Measurements from ENCODE around the gene PSMB4.
A peak's percentile ranks its signal among the peaks of the same experiment; 100 is the strongest.
"Not testable (repeated sequence)": the region's sequence is repeated elsewhere in the genome, so short reads cannot be mapped to it uniquely, and the experiment has no call there.

Gene PSMB4

DNA sequence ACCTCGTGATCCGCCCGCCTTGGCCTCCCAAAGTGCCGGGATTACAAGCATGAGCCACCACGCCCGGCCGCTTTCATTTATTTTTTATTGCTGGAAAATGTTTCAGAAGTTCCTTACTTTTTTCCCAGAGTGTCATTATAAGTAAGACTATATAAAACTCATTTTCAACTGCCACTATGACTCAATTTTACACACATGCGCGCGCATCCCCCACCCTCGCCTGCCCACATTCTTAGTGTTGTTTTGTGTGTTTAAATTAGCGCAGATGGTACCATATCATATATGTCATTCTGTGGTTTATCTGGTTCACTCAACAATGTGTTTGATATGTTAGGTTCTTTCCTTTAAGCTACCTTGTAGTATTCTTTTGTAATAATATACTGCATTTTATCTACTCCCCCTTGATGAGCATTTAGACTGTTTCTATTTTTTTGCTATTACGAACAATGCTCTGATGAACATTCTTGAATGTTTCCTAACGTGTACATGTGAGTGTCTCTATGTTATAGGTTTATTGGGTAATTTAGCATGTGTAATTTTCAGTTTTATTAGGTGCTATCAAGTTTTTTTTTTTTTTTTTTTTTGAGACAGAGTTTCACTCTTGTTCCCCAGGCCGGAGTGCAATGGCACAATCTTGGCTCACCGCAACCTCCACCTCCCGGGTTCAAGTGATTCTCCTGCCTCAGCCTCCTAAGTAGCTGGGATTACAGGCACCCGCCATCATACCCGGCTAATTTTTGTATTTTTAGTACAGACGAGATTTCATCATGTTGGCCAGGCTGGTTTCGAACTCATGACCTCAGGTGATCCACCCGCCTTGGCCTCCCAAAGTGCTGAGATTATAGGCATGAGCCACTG is 8.9 kb upstream of the PSMB4 start:
- not testable (repeated sequence) for DNase-seq (ENCODE audit: low spot score)

DNA sequence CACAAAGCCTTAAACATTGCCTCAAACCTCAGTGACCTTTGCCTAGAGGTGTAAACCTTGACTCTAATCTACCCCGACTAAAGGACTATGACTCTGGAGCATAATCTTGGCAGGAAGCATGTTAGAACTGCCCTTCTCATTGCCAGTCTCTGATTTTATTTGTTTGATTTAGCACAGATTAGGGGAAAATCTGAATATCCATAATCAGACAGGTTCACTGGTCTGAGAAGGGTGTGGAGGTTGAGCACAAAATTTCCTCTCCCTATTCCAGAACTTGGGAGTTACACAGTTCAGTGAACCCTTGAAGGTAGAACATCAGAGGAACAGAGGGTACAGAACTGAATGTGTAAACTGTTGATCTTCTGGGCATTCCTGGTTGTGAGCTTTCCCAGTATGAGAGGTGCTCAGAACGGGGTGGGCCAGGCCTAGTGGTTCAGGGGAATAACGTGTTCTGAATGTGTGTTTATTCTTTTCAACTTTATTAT is 8.3 kb upstream of the PSMB4 start:
- DNase-seq (ENCODE audit: low spot score): no peak

DNA sequence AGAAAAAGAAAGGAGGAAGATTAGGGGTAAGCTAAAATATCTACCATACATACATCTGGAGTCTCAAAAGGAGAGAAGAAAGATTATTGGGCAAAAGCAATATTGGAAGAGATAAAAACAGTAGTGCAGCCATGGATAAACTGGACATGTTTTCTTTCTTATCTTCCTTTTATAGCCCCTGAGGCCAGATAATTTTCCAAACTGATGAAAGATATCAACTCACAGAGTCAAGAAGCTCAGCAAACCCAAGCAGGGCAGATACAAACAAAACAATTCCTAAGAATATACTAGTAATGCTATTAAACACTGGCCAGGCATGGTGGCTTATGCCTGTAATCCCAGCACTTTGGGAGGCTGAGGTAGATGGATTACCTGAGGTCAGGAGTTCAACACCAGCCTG is 5.8 kb upstream of the PSMB4 start:
- no peak for DNase-seq (ENCODE audit: low spot score)

DNA sequence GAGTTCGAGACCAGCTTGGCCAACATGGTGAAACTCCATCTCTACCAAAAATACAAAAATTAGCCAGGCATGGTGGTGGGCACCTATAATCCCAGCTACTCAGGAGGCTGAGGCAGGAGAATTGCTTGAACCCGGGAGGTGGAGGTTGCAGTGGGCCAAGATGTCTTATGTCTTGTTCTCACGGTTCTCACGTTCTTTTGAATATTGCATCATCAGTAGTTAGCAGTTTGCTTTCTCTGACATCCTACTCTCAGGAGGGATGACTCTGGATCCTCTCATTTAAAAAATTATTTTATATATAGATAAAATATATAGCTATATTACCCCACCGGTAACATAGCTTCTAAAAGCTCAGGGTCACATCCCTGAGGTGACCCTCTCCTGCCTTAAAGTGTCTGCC is 3.1 kb upstream of the PSMB4 start:
- not testable (repeated sequence) for DNase-seq (ENCODE audit: low spot score)

DNA sequence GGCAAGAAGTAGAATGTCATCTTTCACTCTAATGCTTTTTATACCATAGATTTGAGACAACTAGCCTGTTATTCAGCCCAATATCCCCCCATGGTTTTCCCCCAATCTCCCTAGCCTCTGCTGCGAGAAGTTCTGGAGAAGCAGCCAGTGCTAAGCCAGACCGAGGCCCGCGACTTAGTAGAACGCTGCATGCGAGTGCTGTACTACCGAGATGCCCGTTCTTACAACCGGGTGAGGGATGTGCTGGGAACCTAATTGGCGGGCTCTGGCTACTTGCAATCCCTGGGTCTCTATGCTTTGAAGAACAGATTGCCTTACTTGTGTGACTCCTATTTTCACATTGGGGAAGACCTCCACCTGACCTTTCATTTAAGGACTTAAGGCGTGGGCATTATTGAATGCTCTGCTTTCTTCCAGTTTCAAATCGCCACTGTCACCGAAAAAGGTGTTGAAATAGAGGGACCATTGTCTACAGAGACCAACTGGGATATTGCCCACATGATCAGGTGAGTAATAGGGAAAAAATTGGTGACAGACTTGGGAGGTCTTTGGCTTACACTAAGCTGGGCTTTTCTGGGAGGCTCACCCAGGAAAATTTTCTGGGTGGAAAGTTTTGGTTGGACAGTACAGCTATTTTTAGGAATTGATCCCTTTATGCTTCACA is 1.9 kb downstream of the PSMB4 start:
- peak; percentile 26 for DNase-seq (ENCODE audit: low spot score)

DNA sequence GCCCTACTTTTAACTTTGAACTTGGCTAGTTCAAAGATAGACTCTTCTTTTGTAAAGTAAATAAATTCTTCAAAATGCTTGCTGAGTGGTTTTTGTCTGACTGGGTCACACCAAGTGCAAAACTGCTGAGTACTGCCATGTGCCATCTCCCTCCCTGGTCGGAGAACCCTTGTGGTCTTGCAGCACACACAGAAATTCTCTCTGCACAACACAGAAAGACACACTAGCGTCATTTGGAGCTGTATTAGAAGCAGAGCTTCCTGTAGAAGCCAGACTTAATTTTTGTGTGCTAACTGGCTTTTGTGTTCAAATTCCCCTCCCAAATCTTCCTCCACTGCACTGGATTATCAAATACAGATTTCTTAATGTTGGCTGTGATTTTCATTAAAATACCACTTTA is 2.5 kb downstream of the PSMB4 start:
- no peak for DNase-seq (ENCODE audit: low spot score)

DNA sequence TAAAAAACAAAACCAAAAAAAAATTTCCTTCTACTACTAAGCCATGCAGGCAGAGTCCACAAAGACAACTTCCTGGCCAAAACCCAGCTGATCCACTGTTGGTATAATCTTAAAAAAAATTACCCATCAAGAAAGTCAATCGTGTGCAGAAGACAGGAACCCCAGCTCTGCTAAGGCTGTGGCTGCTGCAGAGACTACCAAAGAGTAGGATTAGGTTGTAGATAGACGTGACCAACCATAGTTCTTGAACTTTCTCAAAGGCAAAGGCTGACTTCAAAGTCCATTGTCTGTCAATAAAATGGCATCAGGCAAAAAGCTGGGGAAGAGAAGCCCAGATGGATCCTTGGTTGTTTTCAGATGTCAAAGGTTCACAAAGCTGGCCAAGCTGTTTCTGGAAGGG is 3.4 kb downstream of the PSMB4 start:
- DNase-seq (ENCODE audit: low spot score): no peak

DNA sequence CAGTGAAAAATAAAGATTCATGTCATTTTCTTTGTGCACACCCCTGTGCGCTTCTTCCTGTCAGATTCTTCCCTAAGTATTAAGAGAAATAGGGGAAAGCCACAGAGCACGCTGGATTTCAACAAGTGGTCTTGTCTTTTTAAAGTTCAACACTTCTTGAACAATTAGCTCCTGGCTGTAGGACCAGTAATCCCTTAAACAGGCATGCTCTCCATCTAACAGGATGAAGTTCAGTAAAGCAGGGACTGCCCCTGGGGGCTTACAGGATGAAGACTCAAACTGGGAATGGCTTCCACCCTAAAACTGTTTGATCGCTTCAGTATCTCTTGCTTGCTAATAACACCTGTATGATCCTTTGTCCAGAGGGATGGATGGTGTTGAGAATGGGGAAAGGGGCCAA is 4.2 kb downstream of the PSMB4 start:
- DNase-seq (ENCODE audit: low spot score): no peak

DNA sequence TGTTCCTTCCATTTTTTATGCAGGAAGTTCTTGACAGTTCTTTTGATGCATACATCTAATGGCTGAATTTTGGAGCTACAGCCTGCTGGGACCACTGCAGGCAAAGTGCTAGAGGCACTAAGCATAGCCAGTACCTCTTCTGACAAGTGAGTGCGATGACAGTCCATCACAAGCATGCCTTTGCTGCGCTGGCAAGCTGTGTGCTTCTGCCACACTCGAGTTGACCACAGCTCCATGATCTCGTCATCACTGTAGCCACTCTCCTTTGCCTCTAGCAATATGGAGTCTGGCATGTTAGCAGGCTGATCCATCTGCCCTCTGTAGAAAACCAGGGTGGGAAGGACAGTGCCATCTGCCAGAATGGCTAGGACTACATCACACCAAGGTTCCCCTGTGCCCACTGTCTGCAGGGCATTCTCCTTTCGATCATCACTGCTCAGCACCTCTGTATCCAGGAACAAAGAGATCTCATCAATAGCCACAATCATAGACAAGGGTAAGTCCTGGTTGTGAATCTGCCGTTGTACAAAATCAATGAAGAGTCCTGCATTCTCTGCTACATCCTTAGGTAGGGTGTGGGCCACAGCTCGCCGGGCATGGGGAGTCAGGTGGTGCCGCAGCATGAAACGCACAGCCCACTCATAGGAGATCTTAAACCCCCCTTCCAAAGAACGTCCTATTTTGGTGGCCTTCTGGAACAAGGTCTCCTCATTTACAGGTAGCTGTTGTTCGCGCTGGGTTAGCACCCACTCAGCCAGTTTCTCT is 6.0 kb downstream of the PSMB4 start:
- no peak for DNase-seq (ENCODE audit: low spot score)

DNA sequence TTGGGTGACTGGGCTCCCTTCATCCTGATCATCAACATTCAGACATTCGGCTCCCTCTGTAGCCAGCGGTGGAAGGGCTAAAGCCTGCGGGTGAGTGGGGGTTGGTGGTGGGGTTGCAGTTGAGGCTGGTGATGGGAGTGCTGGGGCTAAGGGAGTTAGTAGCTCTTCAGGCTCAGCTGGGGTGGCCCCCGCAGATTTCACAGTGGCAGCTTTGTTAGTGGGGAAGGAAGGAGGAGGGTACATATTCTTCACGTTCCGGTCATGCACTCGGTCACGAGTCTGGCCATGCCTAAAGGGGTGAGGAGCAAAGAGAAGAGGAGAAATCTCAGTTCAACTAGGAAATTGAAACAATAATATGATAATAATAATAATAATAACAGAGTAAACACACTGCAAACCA is 6.8 kb downstream of the PSMB4 start:
- no peak for DNase-seq (ENCODE audit: low spot score)

DNA sequence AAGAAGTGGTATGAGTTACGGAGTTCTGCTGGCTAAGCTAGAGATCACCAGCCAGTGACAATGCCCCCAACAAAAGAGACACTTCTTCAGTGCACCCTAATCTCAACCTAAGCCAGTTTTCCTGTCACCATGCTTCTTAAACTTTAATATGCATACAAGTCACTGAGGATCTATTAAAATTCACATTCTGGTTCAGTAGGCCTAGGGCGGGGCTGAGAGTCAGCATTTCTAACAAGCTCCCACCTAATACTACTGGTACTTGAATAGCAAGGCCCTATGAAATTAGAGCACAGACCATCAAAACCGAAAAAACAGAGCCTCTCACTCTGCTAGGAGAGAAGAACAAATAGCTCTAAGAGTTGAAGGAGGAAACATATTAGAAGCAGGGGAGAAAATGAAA is 7.9 kb downstream of the PSMB4 start:
- DNase-seq (ENCODE audit: low spot score): no peak

DNA sequence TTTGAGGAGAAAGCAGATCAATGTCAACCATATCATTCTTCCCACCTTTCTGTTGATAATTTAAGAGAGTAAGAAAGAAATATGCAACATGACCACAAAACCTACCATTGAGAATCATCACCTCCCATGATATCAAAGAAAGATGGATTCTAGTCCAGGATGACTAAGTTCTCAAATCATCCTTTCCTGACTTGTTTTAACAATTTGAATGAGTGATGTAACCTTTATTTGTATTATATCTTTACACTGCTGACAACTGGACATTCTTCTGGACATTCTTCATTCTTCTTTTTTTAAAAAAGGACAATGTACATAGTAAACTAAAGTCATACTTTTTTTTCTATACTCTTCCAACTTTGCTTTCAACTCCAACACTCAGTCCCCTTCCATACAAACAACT is 9.5 kb downstream of the PSMB4 start:
- no peak for DNase-seq (ENCODE audit: low spot score)

DNA sequence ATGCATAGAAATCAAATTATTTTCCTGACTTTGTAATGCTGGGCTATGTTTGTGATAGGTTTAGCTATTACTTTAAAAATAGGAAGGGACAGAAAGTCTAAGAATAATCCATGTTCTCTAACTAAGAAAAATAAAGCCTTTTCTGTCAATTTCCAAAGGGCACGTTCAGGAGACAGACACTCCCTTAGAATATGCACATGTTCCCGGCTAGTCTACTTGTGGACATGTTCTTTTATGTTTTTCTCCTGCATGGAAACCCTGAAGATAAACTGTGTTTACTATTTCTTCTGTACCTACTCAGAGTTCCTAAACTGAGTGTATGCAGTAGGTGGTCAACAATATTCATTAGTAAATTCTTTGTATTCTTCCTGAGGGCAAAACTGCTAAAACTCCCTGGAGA is 12.5 kb downstream of the PSMB4 start:
- no peak for DNase-seq (ENCODE audit: low spot score)

DNA sequence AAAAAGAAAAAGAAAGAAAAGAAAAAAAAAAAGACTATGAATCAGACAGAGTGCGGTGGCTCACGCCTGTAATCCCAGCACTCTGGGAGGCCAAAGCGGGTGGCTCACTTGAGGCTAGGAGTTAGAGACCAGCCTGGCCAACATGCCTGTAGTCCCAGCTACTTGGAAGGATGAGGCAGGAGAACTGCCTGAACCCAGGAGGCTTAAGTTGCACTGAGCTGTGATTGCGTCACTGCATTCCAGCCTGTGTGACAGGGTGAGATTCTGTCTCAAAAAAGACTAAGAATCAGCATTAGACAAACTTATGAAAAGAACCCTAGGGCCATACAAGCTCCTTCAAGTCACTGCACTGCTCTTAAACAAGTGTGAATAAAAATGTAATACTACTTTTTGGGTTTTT is 16.9 kb downstream of the PSMB4 start:
- DNase-seq (ENCODE audit: low spot score): peak; percentile 27

DNA sequence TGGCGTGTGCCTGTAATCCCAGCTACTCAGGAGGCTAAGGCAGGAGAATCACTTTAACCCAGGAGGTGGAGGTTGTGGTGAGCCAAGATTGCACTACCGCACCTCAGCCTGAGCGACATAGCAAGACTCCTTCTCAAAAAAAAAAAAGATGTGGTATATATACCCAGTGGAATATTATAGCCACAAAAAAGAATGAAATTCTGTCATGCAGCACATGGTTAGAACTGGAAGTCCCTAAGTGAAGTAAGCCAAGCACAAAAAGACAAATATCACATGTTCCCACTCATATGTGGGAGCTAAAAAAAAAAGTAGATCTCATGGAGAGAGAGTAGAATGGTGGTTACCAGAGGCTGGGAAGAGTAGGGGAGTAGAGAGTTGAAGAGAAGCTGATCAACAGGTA is 18.7 kb downstream of the PSMB4 start:
- no peak for DNase-seq (ENCODE audit: low spot score)

DNA sequence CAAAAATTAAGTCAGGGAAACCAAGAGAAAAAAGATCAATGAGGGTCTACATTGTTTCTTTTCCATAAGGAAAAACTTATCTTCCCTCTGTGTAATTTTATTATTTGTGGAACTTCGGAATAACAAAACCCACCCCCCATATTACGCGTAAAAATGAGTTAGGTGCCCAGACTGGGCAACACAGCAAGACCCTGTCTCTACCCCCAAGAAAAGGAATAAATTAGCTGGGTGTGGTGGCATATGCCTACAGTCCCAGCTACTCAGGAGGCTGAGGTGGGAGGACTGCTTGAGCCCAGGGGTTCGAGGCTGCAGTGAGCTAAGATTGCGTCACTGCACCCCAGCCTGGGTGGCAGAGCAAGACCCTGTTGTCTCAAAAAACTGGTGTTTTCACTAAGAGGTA is 20.4 kb downstream of the PSMB4 start:
- DNase-seq (ENCODE audit: low spot score): no peak

DNA sequence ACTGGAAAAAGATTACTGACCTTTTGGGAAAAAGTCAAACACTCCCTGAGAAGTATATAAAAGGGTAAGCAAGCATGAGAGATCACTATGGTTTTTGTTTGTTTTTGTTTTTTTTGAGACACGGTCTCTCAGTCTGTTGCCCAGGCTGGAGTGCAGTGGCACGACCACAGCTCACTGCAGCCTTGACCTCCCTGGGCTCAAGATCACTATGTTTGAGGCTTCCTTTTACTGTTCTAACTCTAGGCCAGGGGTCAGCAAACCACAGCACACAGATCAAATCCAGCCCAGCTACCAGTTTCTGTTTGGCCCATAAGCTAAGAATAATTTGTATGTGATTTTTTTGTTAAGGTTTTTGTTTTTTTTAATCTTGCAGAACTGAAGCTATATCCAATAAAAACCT is 25.7 kb downstream of the PSMB4 start:
- DNase-seq (ENCODE audit: low spot score): no peak

DNA sequence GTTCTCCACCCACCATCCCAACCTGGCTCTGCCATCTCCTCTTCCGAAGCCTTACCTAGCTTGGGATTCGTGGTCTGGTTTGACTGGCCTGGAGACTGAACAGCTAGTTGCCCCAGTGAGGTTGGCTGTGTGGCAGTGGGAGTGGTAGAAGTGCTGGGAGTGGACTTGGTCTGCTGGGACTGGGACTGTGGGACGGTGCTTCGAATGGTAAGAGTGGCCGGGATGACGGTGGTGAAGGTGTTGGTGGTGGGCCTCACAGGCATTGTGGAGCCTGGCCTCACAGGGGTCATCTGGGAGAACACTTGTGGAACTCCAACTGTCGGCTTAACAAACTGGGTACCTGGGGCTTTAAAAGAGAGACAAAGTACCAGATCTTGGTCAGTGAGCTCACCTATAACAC is 28.7 kb downstream of the PSMB4 start:
- no peak for DNase-seq (ENCODE audit: low spot score)

DNA sequence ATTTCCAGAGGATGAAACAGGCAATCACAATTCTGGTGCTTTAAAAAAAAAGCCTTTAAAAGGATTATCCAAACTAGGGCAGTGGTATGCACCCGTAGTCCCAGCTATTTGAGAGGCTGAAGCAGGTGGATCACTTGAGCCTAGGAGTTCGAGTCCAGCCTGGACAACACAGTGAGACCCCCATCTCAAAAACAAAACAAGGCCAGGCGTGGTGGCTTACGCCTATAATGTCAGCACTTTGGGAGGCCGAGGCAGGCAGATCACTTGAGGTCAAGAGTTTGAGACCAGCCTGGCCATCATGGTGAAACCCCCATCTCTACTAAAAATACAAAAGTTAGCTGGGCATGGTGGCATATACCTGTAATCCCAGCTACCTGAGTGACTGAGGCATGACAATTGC is 34.5 kb downstream of the PSMB4 start:
- DNase-seq (ENCODE audit: low spot score): not testable (repeated sequence)

DNA sequence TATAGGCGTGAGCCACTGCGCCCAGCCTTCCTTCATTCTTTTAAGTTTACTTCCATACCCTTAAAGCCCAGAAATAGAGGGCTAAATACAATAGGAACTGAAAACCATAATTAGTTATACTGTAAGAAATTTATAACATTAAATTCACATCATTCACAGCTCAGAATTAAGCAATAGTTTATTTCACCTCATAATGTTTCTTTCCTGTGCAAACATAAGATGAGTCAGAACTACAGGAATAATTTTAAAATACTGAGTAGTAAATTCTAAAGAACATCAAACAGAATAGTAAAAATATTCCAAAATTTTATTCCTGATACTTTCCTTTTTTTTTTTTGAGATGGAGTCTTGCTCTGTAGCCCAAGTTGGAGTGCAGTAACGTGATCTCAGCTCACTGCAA is 35.8 kb downstream of the PSMB4 start:
- peak; percentile 2 for DNase-seq (ENCODE audit: low spot score)

DNA sequence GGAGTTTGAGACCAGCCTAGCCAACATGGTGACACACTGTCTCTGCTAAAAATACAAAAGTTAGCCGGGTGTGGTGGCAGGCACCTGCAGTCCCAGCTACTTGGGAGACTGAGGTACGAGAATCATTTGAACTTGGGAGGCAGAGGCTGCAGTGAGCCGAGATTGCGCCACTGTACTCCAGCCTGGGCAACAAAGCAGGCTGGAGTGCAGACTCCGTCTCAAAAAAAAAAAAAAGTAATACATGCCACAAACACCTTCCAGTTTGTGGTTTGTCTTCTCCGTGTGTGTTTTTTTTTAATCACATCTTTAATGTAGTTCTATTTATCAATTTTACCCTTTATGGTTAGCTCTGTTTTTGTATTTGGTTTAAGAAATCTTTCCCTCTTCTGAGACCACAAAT is 37.6 kb downstream of the PSMB4 start:
- DNase-seq (ENCODE audit: low spot score): no peak

DNA sequence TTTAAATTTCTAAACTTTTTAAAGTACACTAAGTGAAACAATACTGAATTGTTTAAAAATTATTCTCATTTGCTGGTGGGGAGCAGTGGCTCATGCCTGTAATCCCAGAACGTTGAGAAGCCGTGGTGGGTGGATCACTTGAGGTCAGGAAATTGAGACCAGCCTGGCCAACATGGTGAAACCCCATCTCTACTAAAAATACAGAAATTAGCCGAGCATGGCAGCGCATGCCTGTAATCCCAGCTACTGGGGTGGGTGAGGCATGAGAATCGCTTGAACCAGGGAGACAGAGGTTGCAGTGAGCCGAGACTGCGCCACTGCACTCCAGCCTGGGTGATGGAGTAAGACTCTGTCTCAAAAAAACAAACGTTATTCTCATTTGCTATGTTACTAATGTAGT is 38.0 kb downstream of the PSMB4 start:
- DNase-seq (ENCODE audit: low spot score): not testable (repeated sequence)

Measured in AG08395 (cell line).